Endothelial cell of umbilical vein (primary cell): ENCODE measurements around the gene SLC22A4.

Source experiments
- CTCF ChIP-seq, 2 donors: IDR thresholded peaks; 1 replicate in 1 of 2; 2 replicates in 1 of 2; pipeline ENCODE4 v1.5.1; 2011; ENCODE audit warnings: low read length in 2 of 2, mild to moderate bottlenecking in 2 of 2, moderate library complexity in 2 of 2, control low read depth in 1 of 2, inconsistent platforms in 1 of 2, low read depth in 1 of 2; ENCODE audit not compliant: insufficient read depth in 1 of 2; ENCODE audit errors: extremely low read depth in 1 of 2
- EZH2 ChIP-seq: IDR thresholded peaks from 2 replicates; pipeline ENCODE4 v1.6.1; 2012; ENCODE audit warnings: borderline replicate concordance, low read depth, mild to moderate bottlenecking, moderate library complexity, low read length, inconsistent platforms; ENCODE audit not compliant: severe bottlenecking
- GATA2 ChIP-seq: IDR thresholded peaks from 2 replicates; pipeline ENCODE4 v1.7.0; 2011; ENCODE audit warnings: low read depth, mild to moderate bottlenecking, moderate library complexity, mixed read lengths, low read length; ENCODE audit not compliant: insufficient read length, insufficient read depth
- JUN ChIP-seq: IDR thresholded peaks from 2 replicates; pipeline ENCODE4 v1.6.1; 2011; ENCODE audit warnings: borderline replicate concordance, low read depth; ENCODE audit not compliant: insufficient read length, insufficient read depth
- POLR2A ChIP-seq: IDR thresholded peaks from 2 replicates; pipeline ENCODE4 v1.6.1; 2012; ENCODE audit warnings: low read depth, mild to moderate bottlenecking, control low read depth, low read length

GRCh38 chr5:132245593-132245992 lies 48.6 kb upstream of the SLC22A4 start:
- TF ChIP-seq EZH2 (no peak), JUN (no peak), POLR2A (no peak), CTCF (IDR thresholded peaks at IDR 0.05; ENCODE audit: extremely low read depth in 1 of 2, insufficient read depth in 1 of 2, low read depth in 1 of 2, low read length in 2 of 2) (no peak), GATA2 (no peak)
